Measurements from ENCODE around the gene FCSK. TPM values are rescaled to one million over a fixed set of nuclear protein-coding genes. Genes with fewer than 3 reads are reported as not detected.

The FCSK gene
- total and polyA plus RNA-seq, 2 of the 13 experiments (the other 11 are each of a cell fraction or from before 2014, with no cell fraction given), result 9.1 to 19.2 TPM

DNA sequence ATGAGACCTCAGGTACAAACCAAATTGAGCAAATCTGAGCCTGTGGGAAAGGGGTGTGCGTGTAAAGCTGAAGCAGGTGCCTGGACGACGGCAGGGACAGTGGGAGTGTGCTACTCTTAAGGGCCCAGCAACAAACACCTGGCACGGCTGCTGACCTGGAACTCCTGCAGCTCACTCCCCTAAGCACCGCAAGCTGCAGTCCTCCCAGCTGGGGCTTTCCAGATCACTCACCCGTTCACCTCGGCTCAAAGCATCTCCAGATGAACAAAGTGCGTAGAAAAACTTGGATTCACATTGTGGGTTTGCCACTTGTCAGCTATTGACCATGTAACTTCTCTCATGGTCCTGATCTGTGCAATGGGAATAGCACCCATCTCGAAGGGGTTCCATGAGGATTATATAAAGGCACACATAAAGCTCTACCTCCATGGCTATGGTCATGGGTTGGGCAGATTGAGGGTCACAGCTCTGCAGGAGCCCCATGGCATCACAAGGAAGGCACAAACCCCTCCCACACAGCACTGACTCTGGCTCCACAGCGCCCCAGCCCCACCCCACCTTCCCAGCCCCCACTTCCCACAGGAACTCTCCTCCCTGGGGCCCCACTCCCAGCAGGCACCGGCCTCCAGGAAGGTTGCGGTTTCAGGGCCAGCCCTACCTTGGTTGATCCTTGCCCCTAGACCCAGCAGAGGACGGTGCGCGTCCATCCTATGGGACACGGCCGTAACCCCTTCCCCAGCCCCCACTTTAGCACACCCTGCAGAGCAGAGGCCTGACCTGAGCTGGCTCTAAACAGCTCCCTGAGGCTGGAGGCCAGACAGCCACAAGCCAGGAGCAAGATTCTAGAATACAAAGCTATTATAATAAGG lies 37.4 kb upstream of the FCSK start (continued):
- TF ChIP-seq ZNF773 (CRISPR knock-in tag; IDR thresholded peaks at IDR 0.05; ENCODE audit: borderline replicate concordance), result no peak
- TF ChIP-seq ZNF552 (CRISPR knock-in tag; IDR thresholded peaks at IDR 0.05; ENCODE audit: borderline replicate concordance), result no peak
- no peak for TF ChIP-seq ZNF232 (CRISPR knock-in tag; IDR thresholded peaks at IDR 0.05; ENCODE audit: borderline replicate concordance)
- TF ChIP-seq RFX3 (CRISPR knock-in tag; IDR thresholded peaks at IDR 0.05), result no peak
- no peak for TF ChIP-seq FOXM1 (CRISPR knock-in tag; IDR thresholded peaks at IDR 0.05)
- TF ChIP-seq, protein P1, sequence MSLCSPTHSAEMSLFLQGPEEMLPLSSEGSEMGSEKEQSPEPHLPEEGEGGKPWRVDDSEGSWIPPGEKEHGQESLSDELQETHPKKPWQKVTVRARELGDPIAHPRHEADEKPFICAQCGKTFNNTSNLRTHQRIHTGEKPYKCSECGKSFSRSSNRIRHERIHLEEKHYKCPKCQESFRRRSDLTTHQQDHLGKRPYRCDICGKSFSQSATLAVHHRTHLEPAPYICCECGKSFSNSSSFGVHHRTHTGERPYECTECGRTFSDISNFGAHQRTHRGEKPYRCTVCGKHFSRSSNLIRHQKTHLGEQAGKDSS (CRISPR knock-in tag; IDR thresholded peaks at IDR 0.05; ENCODE audit: borderline replicate concordance, low read depth), result no peak
- TF ChIP-seq ZNF383 (CRISPR knock-in tag; IDR thresholded peaks at IDR 0.05; ENCODE audit: borderline replicate concordance), result no peak
- TF ChIP-seq, protein P2, sequence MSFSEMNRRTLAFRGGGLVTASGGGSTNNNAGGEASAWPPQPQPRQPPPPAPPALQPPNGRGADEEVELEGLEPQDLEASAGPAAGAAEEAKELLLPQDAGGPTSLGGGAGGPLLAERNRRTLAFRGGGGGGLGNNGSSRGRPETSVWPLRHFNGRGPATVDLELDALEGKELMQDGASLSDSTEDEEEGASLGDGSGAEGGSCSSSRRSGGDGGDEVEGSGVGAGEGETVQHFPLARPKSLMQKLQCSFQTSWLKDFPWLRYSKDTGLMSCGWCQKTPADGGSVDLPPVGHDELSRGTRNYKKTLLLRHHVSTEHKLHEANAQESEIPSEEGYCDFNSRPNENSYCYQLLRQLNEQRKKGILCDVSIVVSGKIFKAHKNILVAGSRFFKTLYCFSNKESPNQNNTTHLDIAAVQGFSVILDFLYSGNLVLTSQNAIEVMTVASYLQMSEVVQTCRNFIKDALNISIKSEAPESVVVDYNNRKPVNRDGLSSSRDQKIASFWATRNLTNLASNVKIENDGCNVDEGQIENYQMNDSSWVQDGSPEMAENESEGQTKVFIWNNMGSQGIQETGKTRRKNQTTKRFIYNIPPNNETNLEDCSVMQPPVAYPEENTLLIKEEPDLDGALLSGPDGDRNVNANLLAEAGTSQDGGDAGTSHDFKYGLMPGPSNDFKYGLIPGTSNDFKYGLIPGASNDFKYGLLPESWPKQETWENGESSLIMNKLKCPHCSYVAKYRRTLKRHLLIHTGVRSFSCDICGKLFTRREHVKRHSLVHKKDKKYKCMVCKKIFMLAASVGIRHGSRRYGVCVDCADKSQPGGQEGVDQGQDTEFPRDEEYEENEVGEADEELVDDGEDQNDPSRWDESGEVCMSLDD (CRISPR knock-in tag; IDR thresholded peaks at IDR 0.05; ENCODE audit: borderline replicate concordance), result no peak
- TF ChIP-seq NCOA5 (CRISPR knock-in tag; IDR thresholded peaks at IDR 0.05), result no peak
- TF ChIP-seq, protein P3, sequence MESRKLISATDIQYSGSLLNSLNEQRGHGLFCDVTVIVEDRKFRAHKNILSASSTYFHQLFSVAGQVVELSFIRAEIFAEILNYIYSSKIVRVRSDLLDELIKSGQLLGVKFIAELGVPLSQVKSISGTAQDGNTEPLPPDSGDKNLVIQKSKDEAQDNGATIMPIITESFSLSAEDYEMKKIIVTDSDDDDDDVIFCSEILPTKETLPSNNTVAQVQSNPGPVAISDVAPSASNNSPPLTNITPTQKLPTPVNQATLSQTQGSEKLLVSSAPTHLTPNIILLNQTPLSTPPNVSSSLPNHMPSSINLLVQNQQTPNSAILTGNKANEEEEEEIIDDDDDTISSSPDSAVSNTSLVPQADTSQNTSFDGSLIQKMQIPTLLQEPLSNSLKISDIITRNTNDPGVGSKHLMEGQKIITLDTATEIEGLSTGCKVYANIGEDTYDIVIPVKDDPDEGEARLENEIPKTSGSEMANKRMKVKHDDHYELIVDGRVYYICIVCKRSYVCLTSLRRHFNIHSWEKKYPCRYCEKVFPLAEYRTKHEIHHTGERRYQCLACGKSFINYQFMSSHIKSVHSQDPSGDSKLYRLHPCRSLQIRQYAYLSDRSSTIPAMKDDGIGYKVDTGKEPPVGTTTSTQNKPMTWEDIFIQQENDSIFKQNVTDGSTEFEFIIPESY (CRISPR knock-in tag; IDR thresholded peaks at IDR 0.05), result peak; percentile 78
- TF ChIP-seq, protein P4, sequence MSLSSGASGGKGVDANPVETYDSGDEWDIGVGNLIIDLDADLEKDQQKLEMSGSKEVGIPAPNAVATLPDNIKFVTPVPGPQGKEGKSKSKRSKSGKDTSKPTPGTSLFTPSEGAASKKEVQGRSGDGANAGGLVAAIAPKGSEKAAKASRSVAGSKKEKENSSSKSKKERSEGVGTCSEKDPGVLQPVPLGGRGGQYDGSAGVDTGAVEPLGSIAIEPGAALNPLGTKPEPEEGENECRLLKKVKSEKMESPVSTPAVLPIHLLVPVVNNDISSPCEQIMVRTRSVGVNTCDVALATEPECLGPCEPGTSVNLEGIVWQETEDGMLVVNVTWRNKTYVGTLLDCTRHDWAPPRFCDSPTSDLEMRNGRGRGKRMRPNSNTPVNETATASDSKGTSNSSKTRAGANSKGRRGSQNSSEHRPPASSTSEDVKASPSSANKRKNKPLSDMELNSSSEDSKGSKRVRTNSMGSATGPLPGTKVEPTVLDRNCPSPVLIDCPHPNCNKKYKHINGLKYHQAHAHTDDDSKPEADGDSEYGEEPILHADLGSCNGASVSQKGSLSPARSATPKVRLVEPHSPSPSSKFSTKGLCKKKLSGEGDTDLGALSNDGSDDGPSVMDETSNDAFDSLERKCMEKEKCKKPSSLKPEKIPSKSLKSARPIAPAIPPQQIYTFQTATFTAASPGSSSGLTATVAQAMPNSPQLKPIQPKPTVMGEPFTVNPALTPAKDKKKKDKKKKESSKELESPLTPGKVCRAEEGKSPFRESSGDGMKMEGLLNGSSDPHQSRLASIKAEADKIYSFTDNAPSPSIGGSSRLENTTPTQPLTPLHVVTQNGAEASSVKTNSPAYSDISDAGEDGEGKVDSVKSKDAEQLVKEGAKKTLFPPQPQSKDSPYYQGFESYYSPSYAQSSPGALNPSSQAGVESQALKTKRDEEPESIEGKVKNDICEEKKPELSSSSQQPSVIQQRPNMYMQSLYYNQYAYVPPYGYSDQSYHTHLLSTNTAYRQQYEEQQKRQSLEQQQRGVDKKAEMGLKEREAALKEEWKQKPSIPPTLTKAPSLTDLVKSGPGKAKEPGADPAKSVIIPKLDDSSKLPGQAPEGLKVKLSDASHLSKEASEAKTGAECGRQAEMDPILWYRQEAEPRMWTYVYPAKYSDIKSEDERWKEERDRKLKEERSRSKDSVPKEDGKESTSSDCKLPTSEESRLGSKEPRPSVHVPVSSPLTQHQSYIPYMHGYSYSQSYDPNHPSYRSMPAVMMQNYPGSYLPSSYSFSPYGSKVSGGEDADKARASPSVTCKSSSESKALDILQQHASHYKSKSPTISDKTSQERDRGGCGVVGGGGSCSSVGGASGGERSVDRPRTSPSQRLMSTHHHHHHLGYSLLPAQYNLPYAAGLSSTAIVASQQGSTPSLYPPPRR (CRISPR knock-in tag; IDR thresholded peaks at IDR 0.05; ENCODE audit: borderline replicate concordance), result 0 out of 2 replicates have a peak, but pooled peaks have one; percentile 61
- TF ChIP-seq FOSL2 (CRISPR knock-in tag; IDR thresholded peaks at IDR 0.05), result peak; percentile 24; the same call in 1 of the 2 replicates
- no peak for TF ChIP-seq HOXA7 (CRISPR knock-in tag; IDR thresholded peaks at IDR 0.05)
- TF ChIP-seq, protein P5, sequence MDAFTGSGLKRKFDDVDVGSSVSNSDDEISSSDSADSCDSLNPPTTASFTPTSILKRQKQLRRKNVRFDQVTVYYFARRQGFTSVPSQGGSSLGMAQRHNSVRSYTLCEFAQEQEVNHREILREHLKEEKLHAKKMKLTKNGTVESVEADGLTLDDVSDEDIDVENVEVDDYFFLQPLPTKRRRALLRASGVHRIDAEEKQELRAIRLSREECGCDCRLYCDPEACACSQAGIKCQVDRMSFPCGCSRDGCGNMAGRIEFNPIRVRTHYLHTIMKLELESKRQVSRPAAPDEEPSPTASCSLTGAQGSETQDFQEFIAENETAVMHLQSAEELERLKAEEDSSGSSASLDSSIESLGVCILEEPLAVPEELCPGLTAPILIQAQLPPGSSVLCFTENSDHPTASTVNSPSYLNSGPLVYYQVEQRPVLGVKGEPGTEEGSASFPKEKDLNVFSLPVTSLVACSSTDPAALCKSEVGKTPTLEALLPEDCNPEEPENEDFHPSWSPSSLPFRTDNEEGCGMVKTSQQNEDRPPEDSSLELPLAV (CRISPR knock-in tag; conservative IDR thresholded peaks at IDR 0.05; ENCODE audit: low read depth), result no peak
- TF ChIP-seq ZBTB21 (CRISPR knock-in tag; IDR thresholded peaks at IDR 0.05), result no peak
- TF ChIP-seq ZFP41 (CRISPR knock-in tag; IDR thresholded peaks at IDR 0.05; ENCODE audit: borderline replicate concordance), result no peak

All from HepG2 (cell line).